CD4-positive, alpha-beta T cell treated with Interleukin-4 for 4 hours (primary cell): ENCODE data around the gene SLC6A8.

Experiments used
- DNase-seq: peaks from one replicate; pipeline ENCODE4 v3.0.0-alpha.2; 2020

The SLC6A8 gene

DNA sequence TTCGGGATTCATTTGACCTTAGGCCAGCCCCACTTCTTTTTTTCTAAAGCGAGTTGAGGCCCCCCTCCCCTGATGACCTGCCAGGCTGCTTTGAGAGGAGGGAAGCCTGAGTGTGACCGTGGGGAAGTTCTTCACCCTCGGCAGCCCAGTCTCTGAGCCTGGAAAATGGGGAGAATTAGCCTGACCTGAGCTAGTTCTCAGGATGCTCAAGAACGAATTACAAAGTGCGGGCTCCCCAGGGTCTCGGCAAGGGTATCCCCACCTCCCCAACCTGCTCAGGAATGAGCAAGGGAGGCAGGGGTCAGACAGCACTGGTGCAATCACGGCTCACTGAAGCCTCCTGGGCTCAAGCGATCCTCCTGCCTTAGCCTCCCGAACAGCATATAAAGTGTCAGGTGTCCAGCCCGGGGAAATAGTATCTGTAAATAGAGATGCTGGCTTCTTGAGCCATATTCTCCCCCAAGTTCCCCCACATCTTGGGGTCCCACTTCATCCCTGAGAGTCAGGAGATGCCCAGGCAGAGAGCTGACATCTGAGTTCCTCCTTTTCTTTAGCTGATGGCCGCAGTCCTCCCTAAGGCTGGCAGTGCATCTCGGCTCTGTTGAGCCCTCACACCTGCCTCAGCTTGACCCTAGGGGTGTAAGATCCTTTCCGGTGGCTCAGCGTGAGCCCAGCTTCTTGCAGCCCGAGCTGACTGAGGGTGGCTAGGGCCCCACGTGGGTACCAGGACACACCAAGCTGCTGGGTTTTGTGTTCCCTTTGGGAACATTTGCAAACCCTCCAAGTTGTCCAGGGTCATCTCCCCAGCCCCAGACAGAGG, 39.2 kb upstream of the SLC6A8 start:
- DNase-seq: no peak

DNA sequence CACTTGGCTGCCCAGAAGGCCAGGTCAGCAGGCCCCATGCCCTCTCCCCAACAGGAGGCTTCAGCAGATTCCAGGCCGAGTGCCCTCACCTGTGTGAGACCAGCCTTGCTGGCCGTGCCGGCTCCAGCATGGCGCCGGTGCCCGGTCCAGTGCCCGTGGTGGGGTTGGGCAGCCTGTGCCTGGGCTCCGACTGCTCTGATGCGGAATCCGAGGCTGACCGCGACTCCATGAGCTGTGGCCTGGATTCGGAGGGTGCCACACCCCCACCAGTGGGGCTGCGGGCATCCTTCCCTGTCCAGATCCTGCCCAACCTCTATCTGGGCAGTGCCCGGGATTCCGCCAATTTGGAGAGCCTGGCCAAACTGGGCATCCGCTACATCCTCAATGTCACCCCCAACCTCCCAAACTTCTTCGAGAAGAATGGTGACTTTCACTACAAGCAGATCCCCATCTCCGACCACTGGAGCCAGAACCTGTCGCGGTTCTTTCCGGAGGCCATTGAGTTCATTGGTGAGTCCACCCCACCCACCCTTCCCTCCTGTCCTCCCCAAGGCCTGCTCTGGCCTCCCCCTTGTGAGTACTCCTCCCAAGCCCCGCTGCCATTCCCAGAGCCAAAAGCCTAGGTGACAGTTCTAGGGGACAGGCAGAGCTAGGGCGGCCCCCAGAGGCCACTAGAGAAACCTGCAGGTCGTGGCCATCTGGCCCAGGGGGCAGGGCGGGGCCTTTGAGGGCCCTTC, 38.4 kb upstream of the SLC6A8 start:
- DNase-seq: peak; percentile 24

DNA sequence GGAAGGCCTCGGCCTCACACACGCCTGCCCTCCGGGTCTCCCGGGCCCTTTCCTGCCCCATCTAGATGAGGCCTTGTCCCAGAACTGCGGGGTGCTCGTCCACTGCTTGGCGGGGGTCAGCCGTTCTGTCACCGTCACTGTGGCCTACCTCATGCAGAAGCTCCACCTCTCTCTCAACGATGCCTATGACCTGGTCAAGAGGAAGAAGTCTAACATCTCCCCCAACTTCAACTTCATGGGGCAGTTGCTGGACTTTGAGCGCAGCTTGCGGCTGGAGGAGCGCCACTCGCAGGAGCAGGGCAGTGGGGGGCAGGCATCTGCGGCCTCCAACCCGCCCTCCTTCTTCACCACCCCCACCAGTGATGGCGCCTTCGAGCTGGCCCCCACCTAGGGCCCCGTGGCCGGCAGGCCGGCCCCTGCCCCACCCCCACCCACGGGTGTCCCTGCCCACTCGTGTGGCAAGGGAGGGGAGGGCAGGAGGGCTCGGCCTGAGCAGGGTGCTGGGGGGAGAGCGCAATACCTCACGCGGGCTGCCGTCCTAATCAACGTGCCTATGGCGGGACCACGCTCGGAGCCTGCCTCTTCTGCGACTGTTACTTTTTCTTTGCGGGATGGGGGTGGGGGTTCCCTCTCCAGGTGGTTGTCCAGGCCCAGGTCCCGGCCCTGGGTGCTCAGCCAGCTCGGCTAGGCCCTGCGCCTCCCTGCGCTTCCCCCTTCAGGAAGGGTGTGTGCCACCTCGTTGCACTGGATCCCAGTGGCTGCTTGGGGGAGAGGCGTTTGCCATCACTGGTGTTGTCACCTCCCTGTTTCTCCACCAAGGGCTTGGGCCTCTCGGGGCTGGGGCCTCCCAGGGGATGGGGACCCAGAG, 37.6 kb upstream of the SLC6A8 start:
- no peak for DNase-seq

DNA sequence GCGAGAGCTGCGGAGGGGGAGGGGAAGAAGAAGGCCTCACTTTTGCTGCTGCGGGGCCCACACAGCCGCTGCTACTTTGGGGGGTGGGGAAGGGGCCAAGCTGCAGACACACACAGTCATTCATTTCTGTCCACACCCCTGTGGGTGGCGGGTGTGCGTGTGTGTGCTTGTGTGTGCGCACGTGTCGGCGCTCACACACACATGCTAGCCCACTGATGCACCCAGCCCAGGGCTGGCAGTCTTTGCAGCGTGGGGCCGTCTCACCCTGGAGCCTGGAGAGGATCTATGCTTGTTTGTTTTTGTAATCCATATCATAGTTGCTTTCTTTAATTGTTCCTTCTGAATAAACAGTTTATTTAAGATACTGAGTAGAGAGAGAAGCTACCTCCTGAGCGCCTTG, 36.8 kb upstream of the SLC6A8 start:
- DNase-seq: no peak

DNA sequence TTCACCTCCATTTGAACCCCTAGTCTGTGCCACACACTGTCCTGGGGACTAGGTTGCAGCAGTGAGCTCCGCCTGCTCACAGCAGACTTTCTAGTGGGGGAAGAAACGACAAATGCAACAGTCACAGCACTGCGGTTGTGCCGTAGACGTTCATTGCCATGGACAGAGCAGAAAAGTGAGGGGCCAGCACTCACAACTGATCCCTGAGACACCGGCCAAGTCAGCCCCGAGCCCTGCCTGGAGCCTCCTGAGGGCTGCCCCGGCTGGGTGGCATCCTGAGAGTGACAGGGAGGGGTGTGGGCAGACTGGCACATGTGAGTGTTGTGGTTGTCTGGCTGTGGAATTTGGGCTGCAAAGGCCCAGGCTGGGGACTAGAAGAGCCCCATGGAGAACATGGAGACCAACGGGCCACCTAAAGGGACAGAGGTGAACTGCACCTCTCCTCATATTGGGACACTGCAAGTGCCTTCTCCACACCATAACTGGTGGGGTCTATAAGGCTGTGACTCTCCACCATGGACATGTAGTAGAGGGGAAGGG, 36.1 kb upstream of the SLC6A8 start:
- no peak for DNase-seq

DNA sequence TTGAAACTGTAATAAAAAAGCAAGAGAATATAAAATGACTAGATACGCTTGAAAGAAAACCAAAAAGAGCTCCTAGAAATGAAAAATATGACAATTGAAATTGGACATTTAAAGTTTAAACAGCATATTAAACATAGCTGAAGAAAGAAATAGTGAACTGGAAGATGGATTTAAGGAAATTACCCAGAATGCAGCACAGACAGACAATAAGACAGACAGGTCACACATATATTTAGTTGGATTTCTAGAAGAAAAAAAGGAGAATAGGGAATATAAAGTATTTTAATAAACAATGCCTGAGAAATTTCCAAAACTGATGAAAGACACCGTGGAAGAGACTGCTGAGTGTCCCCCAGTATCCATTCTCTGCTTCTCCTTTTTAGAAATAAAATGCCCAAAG, 34.2 kb upstream of the SLC6A8 start:
- DNase-seq: no peak

DNA sequence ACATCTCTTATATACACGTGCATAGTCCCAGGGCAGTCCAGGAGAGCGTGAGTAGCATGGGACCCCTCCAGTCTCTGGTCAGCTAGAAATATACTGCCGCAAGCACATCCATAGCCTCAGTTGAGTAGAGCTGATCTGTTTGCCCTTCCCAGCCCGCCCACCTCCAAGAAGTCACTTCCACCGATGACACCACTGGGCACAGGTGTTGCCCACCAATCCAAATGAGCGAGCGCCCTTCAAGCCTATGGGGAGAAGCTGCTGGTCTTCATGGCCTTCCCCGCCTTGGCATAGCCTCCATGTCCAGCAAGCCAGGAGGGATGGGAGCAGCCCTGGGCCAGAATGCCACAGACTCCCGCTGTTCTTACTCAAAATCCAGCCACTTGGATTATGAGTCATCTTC, 30.6 kb upstream of the SLC6A8 start:
- no peak for DNase-seq

DNA sequence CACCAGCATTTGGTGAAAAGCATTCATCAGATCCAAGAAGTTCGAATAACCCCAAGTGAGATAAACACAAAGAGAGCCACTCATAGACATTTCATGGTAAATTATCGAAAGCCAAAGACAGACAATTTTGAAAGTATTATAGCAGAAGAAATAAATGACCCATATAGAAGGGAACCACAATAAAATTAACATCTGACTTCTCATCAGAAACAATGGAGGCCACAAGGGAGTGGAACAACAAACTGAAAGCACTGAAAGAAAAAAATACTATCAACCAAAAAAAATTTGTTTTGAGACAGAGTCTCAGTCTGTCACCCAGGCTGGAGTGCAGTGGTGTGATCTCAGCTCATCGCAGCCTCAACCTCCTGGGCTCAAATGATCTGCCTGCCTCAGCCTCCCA, 28.5 kb upstream of the SLC6A8 start:
- DNase-seq: no peak

DNA sequence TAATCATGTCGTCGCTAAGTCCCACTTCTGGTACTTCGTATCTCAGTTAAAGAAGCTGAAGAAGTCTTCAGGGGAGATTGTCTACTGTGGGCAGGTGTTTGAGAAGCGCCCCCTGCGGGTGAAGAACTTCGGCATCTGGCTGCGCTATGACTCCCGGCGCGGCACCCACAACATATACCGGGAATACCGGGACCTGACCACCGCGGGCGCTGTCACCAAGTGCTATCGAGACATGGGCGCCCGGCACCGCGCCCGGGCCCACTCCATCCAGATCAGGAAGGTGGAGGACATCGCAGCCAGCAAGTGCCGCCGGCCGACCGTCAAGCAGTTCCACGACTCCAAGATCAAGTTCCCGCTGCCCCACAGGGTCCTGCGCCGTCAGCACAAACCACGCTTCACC, 25.5 kb upstream of the SLC6A8 start:
- DNase-seq: peak; percentile 29

DNA sequence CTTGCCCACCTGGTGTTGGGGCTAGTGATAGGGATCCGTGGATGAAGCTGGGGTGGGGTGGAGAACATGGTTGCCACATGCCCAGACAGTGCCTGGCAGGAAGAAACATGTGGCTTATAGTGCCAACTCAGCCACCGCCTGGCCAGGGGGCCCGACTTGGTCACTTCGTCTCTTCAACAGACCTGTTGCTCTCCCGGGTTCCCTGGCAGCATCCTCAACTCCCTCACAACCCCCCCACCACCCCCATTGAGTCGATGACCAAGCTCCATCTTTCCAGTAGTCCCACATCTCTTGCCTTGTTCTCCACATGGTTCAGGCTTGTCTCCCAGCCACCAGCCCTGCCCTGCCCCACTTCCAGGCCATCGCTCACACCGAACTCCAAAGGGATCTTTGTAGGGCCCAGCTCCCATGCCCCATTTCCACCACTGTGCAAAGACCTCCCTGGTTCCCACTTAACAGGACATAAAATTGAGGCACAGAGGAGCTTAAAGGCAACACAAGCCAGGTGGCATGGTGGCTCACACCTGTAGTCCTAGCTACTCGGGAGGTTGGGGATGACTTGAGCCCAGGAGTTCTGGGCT, 21.9 kb upstream of the SLC6A8 start:
- DNase-seq: no peak

DNA sequence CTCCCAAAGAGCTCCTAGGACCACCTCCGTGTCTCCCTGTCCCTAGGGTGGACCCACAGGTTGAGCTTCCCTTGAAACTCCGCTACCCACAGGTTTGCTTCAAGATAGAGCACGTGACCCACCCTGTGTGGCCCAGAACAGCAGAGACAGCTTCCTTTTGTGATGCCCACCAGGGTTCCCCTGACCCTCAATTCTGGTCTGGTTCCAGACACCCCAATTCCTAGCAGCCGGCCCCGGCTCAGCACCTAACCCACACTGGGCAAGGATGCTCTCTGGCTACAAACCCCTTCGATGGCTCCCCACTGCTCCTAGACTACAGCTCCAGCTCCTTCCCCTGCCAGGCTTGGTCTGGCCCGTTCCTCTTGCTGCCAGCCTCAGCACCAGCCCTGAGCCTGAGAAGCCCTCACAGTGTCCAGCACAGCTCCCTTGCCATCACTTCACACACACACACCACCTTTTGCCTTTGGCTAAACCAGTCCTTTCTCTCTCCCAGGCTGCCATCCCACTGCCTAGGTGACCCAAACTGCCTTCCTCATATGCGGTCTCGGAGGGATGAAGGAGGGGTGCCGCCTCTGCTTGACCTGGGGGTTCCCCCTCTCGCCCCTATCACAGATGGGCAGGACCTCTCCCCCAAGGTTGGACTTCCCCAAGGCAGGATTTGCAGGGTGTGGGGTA, 20.3 kb upstream of the SLC6A8 start:
- DNase-seq: no peak

DNA sequence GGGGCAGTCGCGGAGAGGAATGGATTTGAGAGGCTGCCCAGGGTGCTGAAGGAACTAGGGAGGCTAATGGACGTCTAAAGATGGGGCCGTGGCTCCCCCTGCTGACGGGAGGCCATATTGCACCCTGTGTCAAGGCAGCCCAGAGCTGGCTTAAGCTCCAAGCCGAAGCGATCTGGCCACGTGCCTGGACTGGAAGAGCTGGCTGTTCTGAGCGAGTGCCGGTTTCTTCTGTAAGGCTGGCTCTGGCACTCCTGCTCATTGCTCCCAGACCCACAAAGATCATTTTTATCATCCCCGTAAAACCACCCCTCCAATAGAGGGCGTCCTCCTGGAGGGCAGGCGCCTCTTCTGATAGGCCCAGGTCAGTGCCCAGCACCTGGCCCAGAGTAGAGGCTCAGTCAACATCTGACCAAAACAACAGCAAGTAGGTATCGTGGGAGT, 19.8 kb upstream of the SLC6A8 start:
- DNase-seq: peak; percentile 58

DNA sequence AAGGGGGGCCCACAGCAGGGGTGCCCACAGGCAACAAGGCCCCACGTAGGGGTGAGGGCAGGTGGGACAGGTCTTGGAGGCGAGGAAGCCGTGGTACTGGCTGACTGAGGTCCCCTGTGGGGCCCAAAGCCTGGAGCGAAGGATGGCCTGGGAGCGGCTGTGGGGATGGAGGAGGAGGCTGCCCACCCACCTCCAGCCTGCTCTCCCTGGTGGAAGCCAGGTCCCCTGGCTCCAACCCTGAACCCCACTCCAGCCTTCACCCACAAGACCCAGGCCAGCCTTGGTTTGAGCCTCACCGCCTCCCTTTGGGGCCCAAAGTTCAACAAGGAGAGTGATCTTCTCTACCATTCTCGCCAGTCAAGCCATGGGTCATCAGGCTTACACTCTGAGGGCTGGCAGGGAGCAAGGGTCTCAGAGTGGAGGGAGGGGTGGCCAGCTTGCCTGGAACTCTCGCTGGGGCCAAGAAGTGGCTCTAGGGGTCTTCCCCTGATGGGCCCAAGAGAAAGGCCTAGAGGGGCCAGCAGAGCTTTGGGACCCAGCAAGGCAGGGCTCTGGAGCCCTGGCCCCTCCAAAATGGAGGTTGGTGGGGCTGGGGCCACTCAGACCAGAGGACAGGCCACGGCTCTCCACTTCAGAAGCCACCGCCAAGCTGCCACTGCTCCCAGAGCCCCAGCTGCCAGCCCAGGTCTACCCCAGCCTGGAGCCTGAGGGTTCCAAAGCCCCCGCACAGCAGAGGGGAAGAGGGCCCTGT, 19.1 kb upstream of the SLC6A8 start:
- no peak for DNase-seq

DNA sequence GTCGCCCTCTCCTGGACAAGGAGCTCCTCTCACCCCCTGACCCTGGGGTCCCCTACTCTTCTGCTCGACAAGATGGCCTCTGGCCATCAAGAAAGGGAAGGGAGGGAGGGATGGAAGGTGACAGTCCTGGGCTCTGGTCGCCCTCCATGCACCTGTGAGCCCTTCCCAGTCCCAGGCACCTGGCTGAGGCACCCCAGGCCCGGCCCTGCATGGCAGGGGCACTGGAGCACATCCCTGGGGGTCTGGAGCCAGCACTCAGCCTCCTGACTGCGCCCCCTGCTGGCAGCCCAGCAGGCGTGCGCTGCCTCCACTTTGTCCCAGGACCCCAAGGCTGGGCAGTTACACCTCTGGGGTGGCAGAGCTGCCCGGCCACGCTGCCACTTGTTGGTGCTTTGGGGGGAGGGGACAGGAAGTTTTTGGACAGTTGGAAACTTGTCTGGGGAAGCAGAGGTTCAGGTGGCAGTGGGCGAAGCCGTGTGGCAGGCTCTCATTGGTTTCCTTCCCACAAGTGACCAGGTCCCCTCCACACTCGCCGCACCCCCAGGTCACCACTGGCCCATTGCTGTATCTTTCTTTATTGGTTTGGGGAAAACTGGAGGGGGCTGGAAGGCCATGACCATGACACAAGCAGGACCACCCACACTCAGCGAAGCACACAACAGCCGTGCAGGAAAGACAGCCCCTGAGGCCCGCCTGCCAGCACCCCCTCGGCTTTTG, 18.4 kb upstream of the SLC6A8 start:
- DNase-seq: no peak

DNA sequence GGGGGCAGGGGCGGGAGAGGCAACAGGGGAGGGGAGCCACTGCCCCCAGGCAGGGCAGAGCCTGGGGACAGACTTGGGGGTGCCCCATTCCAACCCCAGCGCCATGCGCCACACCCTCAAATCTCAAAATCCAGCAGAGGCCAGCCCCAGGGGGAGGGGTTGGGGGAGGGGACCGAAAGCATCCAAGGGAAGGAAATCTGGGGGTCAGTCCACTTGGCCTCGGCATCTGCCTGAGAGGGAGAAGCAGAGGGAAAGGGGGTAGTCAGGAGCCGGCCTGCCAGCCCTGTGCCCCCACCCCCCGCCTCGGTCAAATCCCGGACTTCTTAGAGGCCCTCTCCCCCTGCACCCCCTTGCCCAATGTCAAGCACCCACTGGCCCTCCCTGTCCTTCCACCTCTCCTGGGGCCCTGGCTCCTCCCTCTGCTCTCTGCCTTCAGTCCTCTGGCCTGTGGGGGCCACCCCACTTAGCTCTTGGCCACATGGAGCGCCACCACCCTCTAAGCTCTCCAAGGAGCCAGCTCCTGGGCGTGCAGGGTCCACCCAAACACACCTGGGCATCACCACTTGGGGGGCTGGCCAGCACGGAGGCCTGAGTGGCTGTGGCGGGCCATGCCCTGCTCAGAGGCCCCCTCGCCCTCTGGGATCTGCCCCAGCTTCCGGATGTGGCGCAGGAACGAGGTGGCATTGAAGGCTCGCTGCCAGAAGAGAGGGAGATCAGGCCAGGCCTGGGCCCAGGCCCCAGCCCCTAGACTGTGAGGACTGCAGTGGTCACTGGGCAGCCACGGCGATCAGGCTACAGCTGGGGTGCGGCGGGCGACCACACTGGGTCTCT, 17.6 kb upstream of the SLC6A8 start:
- DNase-seq: no peak

DNA sequence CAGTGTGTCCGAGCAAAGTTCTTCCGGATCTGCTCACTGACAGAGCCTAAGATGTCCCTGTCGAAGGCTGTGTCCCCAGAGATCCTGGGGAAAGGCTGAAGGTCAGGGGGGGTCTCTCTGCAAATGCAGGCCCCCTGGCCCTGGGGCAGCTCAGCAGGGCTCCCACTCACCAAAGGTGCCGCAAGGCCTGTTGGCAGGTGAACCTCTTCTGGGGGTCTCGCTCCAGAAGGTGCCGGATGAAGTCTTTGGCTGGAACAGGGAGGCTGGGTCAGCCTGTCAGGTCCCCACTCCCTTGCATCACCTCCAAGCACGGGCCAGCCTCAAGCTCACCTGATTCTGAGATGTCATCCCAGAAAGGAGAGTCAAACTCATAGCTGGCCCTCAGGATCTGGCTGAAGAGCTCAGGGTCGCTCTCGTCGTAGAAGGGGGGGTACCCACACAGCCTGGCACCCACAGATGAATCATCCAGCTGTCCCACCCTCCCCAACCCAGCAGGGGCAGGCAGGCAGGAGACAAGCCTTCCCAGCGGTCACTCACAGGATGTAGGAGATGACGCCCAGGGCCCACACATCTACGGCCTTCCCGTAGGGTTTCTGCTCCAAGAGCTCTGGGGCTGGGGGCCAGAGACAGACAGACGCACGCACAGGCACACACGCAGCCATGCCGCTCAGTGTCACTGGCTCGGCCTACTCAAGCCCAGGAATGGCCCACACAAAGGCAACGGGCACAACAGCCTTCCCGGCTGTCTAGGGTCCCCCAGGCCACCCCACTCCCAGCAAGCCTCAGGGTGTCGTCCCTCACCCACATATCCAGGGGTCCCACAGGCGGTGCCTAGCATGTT, 16.8 kb upstream of the SLC6A8 start:
- DNase-seq: no peak

DNA sequence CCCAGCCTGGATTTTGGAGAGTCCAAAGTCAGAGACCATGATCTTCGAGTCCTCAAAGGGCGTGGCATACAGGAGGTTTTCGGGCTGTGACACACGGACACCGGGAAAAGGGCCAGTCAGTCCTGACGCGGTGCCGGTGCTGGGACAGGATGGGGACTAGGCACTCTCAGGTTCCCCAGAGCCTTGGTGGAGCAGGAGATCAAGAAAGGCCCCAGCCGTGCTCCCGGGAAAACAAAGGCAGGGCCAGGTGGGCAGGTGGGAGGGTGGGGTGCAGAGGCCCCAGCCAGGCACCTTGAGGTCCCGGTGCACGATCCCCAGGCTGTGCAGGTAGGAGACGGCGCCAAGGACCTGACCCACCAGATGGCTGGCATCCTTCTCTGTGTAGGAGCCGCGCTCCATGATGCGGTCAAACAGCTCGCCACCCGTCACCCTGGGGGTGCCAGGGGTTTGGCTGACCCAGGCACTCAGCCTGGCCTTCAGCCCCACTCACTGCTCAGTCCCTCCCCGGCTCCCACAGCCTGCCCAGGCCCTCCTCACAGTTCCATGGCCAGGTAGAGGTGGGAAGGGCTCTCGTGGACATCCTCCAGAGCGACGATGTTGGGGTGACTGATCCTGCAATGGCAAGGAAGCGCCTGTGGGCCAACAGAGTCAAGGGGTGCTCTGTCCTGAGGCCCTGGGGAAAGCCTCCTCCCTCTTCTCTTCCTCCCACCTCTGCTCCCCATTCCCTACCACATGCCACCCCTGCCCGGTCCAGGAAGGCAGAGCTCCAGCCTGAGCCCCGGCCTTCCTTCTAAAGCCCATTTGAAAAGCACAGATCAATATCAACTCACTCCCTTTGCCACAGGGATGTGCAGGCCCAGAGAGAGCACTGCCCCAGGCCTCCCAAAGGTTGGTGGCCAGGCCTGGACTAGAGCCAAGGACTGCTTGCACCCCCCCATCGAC, 15.9 kb upstream of the SLC6A8 start:
- DNase-seq: no peak
